Stimulated activated CD4-positive, alpha-beta T cell treated with anti-CD3 and anti-CD28 coated beads, Interleukin-2, amount 100 ng/mL, for 4 hours (primary cell): ENCODE measurements around the gene ALDH3B2.
"Not testable (repeated sequence)": the region's sequence is repeated elsewhere in the genome, so short reads cannot be mapped to it uniquely, and the experiment has no call there.

Experiments
- DNase-seq: peaks from one replicate; pipeline ENCODE4 v3.0.0-alpha.2; 2020; ENCODE audit warnings: low read depth

The ALDH3B2 gene

DNA sequence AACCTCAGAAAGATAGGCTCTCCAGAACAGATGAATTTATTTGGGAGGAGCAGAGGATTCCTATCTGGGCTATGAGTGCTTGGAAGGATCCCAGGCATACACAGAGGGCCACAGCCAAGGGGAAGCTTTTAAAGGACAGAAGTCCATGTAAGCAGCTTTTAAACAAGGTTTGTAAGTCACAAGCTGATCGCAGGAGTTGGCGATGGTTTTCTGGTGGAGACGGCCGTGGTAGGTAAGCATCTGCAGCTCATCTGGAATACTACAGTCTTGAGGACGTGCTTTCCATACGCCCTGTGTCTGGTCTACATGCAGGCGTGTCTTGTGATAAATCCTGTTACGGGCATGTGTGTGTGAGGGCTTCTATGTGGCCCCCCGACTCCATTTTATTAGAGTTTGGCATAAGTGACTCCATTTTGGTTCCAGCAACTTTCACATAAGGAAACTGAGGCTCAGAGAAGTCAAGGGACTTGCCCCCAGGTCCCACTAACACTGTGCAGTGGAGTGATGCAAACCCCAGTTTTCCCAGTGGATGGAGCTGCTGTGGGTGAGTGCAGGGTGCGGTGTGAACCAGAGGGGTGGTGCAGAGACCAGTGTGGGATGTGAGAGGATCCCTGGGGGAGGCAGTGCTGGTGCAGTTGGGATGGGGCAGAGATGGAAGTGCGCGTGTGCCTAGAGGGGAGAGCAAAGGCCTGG, 12.1 kb downstream of the ALDH3B2 start:
- DNase-seq = no peak

DNA sequence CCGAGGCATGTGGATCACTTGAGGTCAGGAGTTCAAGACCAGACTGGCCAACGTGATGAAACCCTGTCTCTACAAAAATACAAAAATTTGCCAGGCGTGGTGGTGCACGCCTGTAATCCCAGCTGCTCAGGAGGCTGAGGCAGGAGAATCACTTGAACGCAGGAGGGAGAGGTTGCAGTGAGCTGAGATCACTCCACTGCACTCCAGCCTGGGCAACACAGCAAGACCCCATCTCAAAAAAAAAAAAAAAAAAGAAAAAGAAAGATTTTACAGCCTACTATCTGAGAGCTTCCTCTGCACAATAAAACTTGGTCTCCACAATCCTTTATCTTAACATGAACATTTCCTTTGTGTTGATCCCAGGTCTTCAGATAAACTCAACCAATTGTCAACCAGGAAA, 13.7 kb downstream of the ALDH3B2 start:
- DNase-seq = not testable (repeated sequence)

GRCh38 chr11:67659651-67660165, 14.7 kb downstream of the ALDH3B2 start:
- not testable (repeated sequence) for DNase-seq

GRCh38 chr11:67657300-67657699, 17.1 kb downstream of the ALDH3B2 start:
- no peak for DNase-seq

DNA sequence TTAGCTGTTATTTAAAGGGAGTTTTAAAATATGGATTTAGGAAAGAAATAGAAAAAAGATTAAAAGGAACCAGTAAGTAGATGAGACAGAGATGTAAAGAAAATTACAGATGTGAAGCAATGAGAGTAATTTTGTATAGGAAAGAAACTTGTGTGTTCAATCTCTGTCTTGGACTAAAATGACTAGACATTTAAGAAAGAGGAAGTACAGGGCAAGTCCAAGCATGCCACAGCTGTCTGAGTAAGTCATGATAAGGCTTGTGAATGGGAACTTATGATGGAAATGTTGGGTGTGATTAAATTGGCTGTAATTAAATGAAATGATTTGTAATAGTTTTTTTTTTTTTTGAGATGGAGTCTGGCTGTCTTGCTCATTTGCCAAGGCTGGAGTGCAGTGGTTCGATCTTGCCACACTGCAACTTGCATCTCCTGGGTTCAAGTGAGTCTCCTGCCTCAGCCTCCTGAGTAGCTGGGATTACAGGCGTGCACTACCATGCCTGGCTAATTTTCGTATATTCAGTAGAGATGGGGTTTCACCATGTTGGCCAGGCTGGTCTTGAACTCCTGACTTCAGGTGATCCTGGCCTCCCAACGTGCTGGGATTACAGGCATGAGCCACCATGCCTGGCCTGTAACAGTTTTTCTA, 18.0 kb downstream of the ALDH3B2 start:
- no peak for DNase-seq

GRCh38 chr11:67654225-67654624, 20.2 kb downstream of the ALDH3B2 start:
- DNase-seq = no peak

GRCh38 chr11:67652965-67653845, 21.2 kb downstream of the ALDH3B2 start:
- no peak for DNase-seq

DNA sequence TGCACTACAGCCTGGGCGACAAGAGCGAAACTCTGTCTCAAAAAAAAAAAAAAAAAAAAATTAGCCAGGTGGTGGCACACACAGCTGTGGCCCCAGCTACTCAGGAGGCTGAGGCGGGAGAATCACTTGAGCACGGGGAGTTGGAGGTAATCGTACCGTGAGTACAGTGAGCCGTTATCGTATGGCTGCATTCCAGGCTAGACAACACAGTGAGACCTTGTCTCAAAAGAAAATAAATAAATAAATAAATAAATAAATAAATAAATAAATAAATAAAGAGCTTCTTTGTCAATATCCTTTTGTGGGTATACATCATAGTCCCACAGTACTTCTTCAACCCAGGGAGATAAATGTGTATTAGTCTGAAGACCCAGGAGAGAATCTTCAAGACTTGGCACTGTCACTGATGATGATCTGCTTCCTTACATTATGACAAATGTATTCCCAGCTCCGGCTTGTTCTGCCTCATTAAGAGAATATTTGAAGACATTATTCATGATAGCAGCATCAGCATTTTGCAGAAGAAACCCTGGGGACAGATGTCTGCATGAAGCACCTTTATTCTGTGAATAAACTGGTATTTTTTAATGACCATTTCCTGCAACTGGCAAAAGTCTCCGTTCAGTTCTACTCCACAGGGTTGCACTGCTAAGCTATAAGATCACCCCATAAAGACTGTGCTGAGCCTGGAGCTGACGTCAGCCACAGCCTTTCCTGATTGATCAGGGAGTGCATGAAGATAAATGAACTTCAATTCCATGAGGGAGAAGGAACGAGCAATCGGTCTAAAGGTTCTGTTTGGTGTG, 22.2 kb downstream of the ALDH3B2 start:
- no peak for DNase-seq

- no peak for DNase-seq
Observed at GRCh38 chr11:67649634-67650510, 24.6 kb downstream of the ALDH3B2 start.

DNA sequence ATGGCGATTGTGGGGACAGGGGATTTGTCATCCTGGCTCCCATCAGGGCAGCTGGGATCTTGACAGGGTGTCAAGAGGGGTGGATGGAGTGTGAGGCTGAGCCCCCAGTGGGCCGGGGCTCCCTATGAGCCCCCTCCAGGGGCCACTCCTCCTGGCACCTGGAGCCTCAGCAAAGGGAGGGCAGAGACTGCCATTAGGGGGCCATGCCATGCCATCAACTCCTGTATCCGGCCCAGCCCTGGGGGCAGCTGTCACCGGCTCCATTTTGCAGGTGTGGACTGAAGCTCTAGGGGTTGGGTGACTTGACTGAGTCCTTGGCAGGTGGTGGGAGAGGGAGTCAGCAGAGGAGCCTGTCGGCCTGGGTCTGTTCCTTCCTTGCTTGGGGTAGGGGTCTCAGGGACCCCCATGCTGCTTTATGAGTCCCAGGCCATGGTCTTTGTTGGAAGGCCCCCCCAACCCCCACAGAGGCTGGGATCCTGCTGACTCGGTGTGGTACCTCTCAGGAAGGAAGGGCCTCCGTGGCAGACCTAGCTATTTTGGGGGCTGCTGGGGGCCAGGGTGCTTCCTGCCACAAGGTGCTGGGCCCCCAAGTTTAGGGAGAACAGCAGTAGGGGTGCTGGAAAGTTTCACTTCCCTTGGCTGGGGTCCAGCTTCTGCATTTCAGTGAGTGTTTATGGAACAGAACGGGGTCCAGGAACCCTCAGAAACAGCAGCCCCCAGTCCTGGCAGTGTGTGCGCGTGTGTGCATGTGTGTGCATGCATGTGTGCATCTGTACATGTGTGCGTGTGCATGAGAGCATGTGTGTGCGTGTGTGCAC, 25.4 kb downstream of the ALDH3B2 start:
- no peak for DNase-seq

DNA sequence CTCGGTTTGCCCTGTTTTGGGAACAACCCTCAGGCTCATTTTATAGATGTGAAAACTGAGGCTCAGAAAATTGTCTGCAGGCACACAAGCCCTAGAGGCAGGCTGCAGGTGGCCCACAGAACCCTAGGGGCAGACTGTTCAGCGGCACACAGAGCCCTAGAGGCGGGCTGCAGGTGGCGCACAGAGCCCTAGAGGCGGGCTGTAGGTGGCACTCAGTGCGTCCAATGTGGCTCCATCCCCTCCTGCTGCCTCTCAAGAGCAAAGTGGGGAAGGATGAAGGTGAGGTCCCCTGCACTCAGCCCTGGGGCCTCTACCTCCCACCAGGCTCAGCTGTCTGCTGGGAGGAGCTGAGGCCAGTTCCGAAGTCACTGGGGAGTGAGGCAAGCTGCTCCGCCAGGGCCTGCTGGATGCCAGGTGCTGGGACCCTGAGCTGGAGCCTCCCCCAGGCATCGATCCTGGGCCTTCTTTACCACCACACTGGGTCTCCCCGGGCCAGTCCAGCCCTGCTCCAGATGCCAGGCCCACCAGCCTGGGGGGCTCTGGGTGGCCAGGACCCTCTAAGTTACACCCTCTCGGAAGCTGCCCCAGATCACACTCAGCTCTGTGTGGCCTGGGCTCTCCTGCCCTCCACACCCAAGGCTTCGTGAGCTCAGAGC, 26.2 kb downstream of the ALDH3B2 start:
- peak; percentile 12 for DNase-seq

- DNase-seq = no peak
Observed at GRCh38 chr11:67647471-67647870, 27.0 kb downstream of the ALDH3B2 start.

GRCh38 chr11:67646535-67647336, 27.7 kb downstream of the ALDH3B2 start:
- no peak for DNase-seq

GRCh38 chr11:67645521-67646461, 28.6 kb downstream of the ALDH3B2 start:
- DNase-seq = no peak

DNA sequence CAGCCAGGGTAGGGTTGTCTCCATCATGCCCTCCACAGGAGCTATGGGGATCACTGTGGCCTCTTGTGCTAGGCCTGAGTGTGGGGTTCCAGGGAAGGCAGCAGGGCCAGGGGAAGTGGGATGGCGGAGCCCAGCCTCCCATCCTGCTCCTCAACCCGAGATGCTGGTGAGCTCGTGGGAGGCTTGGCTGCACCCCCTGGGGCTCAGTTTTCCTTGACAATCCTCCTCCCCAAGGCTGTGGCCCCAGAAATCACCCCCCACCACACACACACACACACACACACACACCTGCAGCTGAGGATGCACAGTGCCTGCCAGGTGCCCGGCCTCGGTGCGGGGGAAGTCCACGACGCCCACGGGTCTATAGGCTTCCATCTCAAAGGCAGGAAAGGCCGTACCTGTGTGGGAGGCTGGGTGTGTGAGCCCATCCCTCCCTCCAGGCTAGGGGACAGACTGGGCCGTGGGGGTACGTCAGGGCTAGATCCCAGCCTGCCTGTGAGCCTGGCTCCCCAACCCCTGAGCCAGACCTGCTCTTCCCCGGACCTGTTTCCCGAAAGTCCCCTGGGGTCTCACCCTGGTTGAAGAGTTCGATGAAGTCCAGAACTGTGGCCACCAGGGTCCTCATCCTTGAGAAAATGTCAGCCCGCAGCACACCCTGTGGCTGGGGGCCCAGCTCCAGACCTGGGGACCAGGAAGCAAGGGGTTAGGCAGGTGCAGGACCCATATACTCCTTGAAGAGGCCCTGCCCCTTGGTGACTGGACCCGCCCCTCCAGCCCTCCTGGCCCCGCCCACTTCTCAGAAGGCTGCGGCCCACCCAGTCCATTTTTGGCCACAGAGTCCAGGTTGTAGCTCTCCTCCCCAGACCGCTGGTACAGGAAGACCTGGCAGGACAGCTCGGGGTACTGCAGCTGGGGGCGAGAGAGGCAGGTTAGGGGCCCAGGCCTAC, 29.7 kb downstream of the ALDH3B2 start:
- no peak for DNase-seq

DNA sequence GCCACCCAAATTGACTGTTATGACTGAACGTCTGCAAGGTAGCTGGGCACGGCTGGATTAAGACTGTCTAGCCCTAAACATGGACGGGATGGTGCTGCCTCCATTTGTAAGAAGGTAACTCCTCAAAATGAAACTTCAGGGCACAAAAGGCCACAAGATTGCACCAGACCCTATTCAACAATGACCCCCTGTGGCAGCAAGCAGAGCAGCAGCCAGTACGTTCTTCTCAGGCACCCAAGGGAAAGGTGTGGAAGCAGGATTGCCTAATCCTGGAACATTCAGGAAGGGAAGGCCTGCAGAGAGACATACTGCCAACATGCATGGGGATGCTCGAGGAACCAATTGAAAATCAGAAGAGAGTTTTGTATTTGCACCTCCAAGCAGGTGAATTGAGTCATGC, 30.4 kb downstream of the ALDH3B2 start:
- DNase-seq = no peak
